Astrocyte of the spinal cord (primary cell): ENCODE data around the gene ASAP2.

Experiments used
- DNase-seq: peaks from one replicate; pipeline ENCODE4 v3.0.0; 2011; ENCODE audit warnings: low read depth, low spot score
- H3K4me3 ChIP-seq: 2 replicates; pipeline ENCODE4 v1.5.1; 2011; ENCODE audit warnings: low read depth, mild to moderate bottlenecking, low read length, moderate library complexity
- CTCF ChIP-seq: IDR thresholded peaks from 2 replicates; pipeline ENCODE4 v1.5.1; 2012; ENCODE audit warnings: low read depth, mild to moderate bottlenecking, low read length, inconsistent platforms
- in situ Hi-C: cut with HindIII; loops from 2 replicates; pipeline ENCODE4 v1.10.0; 2017; ENCODE audit warnings: low sequenced_read_pairs

The ASAP2 gene

GRCh38 chr2:9360110-9360509 lies 153.5 kb downstream of the ASAP2 start:
- in situ Hi-C loops, result no loop called here
- DNase-seq, result no peak
- no peak overlapping the region for H3K4me3 ChIP-seq
- no peak for TF ChIP-seq CTCF

- in situ Hi-C loops, result no loop called here
- no peak for TF ChIP-seq CTCF
- no peak for DNase-seq
- no peak overlapping the region for H3K4me3 ChIP-seq
Observed at GRCh38 chr2:9360701-9361100, 154.1 kb downstream of the ASAP2 start.

- no peak for TF ChIP-seq CTCF
- DNase-seq, result no peak
- in situ Hi-C loops, result no loop called here
- no peak overlapping the region for H3K4me3 ChIP-seq
Observed at GRCh38 chr2:9364373-9364772, 157.8 kb downstream of the ASAP2 start.

- DNase-seq, result no peak
- in situ Hi-C loops, result no loop called here
- TF ChIP-seq CTCF, result no peak
- no peak overlapping the region for H3K4me3 ChIP-seq
Observed at GRCh38 chr2:9364791-9365497, 158.3 kb downstream of the ASAP2 start.

GRCh38 chr2:9365498-9366019 lies 158.9 kb downstream of the ASAP2 start:
- in situ Hi-C loops, result no loop called here

GRCh38 chr2:9366026-9366425 lies 159.4 kb downstream of the ASAP2 start:
- TF ChIP-seq CTCF, result no peak
- in situ Hi-C loops, result no loop called here
- H3K4me3 ChIP-seq, result no peak overlapping the region
- no peak for DNase-seq

More at GRCh38 chr2:9365498-9366019, 158.9 kb downstream of the ASAP2 start:
- DNase-seq, result no peak
- TF ChIP-seq CTCF, result no peak
- H3K4me3 ChIP-seq, result no peak overlapping the region
